SIG-M5 (cell line): ENCODE data around the gene RNF10.
A peak's percentile ranks its signal among the peaks of the same experiment; 100 is the strongest.
"Not testable (repeated sequence)": the region's sequence is repeated elsewhere in the genome, so short reads cannot be mapped to it uniquely, and the experiment has no call there.

ENCODE experiments used
- DNase-seq: peaks from one replicate; lab custom pipeline; 2025; lab: John Stamatoyannopoulos, UW

Gene RNF10

DNA sequence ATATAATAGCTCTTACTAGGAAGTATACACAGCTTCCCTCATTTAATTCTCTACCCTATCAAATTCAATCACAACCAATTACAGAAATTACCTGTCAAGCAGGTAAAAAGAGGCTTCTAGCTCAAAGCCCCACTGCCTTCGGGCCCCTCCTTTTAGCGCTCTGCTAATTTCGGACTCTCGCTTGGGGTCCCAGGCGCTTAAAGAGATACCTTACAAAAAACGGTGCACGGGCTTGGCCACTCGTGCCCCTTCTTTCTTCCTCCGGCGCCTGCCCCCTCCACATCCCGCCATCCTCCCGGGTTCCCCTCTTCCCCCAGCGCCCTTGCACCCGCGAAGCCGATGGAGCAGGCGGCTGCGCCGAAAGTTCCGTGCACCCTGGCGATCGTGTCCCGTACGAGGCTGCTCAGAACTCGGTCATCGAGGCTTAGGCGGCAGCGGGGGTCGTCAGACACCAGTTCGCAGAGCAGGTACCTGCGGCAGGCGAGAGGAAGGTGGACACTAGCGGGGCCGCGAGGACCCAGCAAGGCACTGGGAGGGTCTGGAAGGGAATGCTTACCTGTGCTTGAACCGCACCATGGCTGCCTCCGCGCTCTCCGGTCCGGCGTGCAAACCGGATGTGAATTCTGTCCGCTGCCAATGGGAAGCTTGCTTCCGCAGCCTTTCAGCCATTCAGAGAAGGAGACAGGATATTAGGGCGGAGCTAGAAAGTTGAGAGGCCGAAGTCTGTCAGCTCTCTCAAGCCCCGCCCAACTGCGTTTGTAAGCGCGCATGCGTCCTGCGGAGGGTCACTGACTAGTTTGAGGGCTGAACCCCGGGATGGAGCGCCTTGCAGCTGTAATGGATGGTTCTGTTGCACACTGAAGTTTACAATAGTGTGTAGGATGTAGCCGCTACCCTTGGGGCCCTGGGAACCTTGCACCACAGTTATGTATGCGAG lies 46.9 kb downstream of the RNF10 start, which contains the start of gene POP5:
Gene POP5 (minus strand): TSS at position 616 of the 937 bp plus-strand sequence. CDS start 40 bp downstream, at position 576.
- DNase-seq = peak; percentile 95

GRCh38 chr12:120581998-120582397 lies 47.8 kb downstream of the RNF10 start:
- DNase-seq = no peak

DNA sequence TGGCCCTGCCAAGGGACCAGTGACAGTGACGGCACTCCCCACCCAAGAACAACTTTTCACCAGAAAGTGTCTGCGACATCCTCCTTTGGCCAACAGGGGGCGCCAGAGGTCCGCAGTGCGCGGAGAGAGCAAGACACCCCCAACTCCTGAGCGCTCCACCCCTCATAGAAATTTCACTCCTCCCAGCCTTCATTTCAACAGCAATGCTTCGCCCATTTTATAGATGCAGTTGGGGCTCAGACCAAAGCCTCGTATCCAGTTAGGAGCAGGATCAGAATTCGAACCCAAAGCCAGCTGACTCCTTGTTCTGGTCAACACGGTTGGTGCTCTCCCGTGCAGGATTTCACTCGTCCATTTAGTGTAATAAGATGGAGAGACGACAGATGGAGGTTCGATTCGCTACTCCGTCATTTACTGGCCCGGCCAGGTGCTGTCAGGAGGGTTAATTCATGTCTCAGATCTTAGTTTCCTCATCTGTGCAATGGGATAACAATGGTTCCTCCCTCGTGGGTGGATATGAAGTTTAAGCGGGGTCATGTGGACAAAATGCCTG lies 49.4 kb downstream of the RNF10 start:
- DNase-seq = no peak

DNA sequence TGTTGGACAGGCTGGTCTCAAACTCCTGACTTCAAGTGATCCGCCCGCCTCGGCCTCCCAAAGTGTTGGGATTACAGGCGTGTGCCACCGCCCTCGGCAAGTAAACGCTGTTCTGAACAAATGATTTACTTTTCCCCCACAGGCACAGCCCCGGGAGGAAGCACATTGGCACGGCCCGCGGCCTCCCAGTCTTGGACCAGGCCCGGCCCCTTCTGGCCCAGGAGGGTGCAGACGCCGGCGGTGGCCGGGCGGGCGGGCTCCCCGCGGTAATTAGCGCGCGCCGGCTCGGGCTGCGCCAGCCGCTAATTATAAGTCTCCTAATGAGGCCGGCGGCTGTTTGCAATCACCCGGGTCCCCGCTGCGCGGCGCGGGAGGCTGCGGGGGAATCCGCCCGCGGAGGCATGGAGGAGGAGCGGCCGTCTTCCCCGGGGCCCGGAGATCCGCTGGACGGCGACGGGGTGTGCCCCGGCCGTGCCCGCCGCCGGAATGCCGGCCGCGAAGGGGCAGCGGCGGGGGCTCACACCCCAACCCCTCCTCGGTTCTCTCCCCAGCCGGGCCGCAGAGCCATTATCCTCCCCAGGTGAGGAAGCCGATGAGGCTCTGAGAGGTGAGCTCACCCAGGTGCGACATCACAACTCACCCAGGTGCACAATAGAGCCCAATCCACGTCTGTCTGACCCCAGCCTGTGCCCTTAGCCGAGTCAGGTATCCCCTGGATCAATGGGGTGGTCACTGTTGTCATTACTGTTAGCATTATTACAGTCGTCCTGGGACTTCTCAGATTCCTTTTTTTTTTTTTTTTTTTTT lies 50.4 kb downstream of the RNF10 start:
- DNase-seq = no peak

- no peak for DNase-seq
Measured at GRCh38 chr12:120586206-120586605, 52.0 kb downstream of the RNF10 start.

DNA sequence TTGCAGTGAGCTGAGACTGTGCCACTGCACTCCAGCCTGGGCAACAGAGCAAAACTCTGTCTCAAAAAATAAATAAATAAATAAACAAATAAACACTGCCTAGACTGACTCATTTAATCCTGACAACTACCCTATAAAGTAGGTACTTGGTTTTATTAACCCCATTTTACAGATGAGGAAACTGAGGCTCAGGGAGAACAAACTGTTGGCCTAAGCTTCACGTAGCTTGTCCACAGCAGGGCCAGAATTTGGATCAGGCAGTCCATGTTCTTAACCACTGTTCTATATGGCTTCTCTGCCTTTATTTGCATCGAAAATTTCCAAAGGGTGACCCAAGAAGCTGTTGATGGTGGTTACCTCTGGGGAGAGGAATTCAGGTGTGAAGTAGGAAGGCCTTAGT lies 52.7 kb downstream of the RNF10 start:
- no peak for DNase-seq

DNA sequence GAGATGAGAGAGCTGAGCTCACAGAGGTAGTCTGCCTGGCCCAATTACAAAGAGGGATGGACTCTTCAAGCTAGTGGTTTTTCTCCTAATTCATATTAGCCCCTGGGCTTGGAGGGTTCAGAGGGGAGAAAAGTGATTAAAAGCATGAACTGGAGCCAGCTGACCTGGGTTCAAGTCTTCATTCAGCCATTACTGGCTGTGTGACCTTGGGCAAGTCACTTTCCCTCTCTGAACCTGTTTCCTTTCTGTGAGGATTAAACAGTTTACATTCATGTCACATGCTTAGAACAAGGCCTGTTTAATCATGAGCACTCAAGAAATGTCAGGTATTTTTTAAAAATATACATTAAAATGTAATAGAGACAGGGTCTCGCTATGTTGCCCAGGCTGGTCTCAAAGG lies 54.2 kb downstream of the RNF10 start:
- DNase-seq = no peak

- DNase-seq = no peak
Measured at GRCh38 chr12:120588948-120589930, 55.1 kb downstream of the RNF10 start.

DNA sequence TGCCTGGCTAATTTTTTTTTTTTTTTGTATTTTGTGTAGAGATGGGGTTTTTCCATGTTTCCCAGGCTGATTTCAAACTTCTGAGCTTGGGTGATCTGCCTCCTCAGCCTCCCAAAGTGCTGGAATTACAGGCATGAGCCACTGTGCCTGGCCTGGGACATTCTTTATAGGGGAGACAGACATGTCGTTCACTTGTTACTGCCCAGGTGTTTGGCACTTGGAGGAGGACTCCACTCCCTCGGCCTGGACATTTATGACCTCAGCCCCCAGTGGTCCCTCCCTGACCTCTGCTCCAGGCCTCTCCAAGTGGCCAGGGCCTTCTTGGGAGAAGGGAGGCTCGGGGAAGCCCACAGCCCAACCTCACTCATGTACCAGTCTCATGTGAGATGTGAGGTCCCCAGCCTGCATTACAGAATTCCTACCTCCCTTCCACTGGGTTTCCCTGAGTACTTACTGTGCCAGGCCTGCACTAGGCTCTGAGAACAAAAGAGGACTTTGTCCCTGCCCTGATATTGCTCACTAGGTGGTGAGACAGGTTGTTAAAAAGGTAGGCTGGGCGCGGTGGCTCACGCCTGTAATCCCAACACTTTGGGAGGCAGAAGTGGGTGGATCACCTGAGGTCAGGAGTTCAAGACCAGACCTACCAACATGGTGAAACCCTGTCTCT lies 56.7 kb downstream of the RNF10 start:
- DNase-seq = no peak

DNA sequence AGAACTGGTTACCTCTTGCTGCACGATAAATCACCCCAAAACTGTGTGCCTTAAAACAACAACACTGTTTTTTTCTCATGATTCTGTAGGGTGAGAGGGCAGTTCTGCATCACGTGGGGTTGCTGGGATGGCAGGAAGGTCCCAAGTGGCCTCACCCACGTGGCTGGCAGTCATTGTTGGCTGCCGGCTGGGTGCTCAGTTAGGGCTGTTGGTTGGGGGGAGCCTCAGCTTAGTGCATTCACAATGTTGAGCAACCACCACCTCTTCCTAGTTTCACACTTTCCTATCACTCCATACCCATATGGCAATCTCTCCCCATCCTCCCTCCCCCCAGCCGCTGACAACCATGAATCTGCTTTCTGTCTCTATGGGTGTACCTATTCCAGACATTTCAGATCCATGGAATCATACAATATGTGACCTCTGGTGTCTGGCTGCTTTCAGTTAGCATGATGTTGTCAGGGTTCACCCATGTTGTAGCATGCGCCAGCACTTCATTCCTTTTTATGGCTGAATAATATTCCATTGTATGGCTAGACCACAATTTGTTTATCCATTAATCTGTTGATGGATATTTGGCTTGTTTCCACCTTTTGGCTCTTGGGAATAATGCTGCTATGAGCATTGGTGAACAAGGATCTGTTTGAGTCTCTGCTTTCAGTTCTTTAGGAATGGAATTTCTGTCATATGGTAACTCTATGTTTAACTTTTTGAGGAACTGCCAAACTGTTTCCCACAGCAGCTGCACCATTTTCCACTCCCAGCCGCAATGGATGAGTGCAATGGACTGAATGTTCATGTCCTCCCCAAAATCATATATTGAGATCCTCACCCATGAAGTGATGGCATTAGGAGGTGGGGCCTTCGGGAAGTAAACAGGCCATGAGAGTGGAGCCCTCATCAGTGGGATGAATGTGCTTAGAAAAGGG lies 58.2 kb downstream of the RNF10 start:
- no peak for DNase-seq

GRCh38 chr12:120596901-120597300 lies 62.7 kb downstream of the RNF10 start:
- DNase-seq = no peak

- DNase-seq = no peak
Measured at GRCh38 chr12:120597861-120598260, 63.7 kb downstream of the RNF10 start.

DNA sequence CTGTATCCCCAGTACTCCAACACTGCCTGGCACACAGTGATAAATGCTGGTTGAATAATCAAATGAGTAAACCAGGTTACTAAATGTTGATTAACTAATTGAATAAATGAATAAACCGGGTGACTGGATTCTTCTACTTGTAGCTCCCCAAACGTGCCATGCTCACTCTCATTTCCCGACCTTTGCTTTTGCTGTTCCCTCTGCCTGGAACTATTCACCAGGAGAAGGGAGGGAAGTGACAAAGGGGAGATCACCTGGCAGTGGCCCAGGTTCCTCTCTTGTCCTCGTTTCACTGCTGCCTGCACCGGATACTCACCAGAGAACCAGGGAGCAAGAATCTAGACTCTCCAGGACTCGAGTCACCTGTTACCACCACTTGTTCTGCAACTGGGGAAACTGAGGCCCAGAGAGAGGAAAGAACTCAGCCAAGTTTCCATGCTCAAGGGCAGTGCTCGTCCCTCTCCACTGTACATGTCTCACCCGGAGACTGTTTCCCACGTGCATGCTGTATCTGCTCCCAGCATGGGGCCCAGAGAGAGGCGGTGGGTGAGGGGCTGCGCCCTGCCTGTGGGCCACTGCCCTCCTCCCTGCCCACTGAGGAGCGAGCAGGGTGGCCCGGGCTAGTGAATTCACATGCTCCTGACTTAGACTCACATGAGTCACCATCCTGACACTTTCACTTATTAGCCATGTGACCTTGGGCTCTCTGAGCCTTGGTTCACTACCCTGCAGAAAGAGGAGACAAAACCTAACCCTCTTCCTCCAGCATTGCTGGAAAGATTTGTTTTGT lies 64.7 kb downstream of the RNF10 start:
- DNase-seq = no peak

- no peak for DNase-seq
Measured at GRCh38 chr12:120599672-120600552, 65.8 kb downstream of the RNF10 start.

GRCh38 chr12:120602416-120602815 lies 68.3 kb downstream of the RNF10 start:
- peak; percentile 91 for DNase-seq

GRCh38 chr12:120610560-120610959 lies 76.4 kb downstream of the RNF10 start:
- no peak for DNase-seq

DNA sequence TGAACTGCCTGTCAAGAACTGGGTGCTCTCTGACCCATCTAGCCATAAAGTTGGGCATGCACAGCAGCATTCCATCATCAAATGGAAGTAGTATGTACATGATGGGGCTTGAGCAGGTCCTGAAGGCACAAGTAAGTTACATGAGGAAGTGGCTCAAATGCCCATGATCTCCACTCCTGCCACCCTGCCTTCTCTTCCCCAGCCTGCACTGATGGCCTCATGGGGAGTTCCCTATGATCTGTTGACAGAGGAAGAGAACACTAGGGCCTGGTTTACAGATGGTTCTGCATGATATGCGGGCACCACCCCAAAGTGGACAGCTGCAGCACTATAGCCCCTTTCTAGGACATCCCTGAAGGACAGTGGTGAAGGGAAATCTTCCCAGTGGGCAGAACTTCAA lies 77.4 kb downstream of the RNF10 start:
- not testable (repeated sequence) for DNase-seq

DNA sequence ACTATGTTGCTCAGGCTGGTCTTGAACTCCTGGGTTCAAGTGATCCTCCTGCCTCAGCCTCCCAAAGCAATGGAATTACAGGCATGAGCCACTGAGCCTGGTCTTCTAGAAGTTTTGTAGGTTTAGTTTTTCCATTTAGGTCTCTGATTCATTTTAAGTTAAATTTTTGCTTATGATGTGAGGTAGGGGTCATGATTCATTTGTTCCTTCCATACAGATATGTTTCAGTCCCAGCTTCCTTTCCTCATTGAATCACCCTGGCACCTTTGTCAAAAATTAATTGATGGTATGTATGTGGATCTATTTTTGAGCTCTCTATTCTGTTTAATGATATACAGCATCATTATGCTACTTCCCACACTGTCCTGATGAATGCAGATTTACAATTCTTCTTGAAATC lies 80.7 kb downstream of the RNF10 start:
- no peak for DNase-seq
